NCI-H1694 treated with DMSO at 0.1 percent for 48 hours (cell line): Measurements from ENCODE around the gene SYT12.

Experiments used
- DNase-seq: peaks from one replicate; lab custom pipeline; 2025; lab: John Stamatoyannopoulos, UW

The SYT12 gene

DNA sequence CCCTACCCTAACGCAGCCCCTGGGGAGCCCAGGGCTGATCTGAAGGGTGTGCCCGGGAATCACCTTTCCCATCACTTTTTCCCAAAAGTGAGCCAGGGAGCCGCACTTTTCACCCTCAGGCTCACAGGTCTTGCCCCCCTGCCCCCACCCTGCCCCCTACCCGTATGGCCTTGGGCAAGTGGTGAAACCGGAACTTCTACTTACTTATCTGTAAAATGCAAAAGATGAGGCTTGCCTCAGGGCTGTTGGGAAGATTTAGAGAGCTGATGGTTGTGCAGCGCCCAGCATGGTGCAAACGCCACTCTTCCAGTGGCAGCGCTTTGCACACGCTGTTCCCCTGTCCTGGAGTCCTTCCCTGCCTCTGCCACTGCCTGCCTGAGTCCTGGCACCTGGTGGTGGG lies 8.0 kb downstream of the SYT12 start:
- no peak for DNase-seq

DNA sequence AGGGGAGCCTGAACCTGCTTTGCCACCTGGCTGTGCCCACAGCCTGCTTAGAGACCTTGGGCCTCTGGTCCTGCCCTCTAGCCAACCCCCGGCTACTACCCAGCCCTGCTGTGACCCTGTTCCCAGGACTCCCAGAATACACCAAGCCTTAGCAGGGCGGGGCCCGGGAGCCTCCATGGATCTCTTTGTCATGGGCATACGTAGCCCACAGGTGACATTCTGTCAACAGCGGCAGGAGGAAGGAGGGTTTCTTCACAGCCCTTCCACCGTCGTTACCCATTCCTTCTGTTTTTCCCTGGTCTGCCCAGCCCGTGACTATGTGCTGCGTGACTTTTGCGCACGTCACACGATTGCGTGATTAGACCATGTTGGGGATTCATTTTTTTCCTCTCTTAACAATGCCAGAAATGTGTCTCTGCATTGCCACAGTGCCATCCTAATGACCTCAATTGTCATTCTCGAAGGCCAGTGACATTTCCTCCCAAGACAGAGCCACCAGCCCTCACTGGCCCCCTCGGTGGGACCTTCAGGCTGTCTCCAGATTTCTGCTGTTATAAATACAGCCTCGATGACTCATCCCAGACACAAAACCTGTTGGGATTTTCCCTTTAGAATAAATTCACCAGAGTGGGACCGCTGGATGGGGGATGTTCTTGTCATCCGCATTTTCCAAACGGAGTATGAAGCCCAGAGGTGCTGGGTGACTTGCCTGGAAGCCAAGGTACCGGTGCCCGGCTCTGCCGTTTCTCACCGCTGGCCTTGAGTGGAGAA lies 9.0 kb downstream of the SYT12 start:
- DNase-seq, result no peak

DNA sequence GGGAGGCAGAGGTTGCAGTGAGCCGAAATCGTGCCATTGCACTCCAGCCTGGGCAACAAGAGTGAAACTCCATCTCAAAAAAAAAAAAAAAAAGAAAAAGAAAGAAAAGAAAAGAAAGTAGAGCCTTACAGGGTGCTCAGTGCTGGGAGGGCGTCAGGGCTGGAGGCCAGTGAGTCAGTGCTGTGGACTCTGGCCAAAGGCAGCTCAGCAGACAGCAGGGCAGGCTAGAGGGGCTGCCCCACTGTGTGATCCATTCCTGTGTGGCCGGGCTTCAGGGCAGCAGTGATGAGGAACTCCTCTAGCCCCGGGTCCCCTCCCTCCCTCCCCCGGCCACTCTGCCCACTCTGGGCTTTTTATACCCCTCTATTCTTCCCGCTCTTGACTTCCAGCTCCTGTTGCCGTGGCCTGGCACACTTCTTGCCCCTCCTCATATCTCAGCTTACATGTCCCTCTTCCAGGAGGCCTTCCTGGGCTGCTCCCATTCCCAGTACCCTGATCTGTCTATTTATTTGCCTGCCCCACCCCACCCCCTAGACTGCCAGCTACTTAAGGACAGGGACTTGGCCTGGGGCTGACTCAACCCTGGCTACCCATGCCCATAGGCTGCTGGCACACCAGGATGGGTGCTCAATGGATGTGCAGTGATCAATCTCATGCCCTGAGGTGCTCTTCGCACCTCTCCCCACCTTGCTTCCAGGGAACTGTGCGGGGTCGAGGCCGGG lies 10.1 kb downstream of the SYT12 start:
- DNase-seq, result no peak

DNA sequence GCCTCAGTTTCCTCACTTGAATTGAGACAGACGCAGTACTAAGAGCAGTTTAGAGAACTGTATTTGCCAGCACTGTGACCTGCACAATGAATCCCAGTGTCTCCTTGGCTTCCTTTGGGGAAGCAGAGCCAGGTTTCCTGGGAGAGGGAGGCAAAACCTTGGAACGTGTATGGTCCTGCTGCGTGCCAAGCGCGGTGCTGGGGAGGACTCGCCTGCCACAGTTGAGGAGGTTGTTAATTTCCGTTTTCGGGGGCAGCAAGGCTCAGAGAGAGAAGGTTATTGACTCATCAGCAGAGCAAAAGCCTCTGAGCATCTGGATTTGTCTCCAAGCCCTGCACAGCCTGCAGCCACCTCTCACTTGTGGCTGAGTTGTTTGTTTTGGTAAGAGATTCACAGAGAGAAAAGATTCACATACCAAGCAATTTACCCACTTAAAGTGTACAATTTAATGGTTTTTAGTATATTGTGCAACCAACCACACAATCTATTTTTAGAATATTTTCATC lies 10.8 kb downstream of the SYT12 start:
- no peak for DNase-seq

DNA sequence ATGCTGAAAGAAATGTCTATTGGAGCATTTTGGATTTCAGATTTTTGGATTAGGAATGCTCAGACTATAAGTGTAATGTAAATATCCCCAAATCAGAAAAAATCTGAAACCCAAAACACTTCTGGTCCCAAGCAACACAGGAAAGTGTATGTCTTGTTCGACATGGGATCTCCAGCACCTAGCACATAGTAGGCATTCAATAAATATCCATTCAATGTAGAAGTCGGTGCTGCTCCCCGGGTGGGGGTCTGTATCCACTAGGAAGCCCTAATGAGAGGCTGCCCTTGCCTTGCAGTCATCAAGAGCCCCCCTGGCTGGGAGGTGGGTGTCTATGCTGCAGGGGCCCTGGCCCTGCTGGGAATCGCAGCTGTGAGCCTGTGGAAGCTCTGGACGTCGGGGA lies 11.4 kb downstream of the SYT12 start:
- no peak for DNase-seq

DNA sequence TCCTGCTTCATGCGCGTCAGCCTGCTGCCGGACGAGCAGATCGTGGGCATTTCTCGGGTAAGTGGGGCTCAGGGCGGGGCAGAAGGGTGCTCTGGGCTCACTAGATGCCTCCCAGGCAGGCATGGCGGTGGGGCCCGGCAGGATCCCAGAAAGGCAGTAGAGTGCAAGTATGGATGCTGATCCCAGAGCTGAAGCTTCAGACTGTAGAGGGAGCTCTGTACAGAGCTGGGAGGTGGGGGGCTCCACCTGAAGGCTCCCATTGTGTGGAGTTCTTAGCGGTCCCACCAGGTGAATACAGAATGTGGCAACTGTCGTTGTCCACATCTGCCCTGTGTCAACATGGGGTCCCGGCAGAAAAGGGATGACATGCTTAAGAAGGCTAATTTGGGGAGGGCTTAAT lies 17.2 kb downstream of the SYT12 start:
- no peak for DNase-seq

DNA sequence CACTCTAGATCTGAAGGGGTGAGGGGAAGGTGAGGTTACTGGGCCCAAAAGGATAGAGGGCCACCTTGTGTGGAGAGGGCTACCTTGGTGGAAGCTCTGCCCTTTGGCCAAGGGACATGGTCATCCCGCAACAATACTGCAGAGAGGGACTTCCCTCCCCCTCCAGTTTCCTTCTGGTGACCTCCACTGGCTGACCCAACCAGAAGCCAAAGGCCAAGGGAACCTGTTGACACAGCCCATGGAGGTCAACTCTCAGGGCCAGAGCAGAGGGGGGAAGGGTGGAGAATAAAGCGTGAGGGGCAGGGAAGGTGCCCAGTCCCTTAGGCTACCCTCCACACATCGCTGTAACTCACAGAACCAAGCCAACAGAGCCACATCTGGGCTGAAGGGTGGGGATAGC lies 18.7 kb downstream of the SYT12 start:
- DNase-seq, result no peak

DNA sequence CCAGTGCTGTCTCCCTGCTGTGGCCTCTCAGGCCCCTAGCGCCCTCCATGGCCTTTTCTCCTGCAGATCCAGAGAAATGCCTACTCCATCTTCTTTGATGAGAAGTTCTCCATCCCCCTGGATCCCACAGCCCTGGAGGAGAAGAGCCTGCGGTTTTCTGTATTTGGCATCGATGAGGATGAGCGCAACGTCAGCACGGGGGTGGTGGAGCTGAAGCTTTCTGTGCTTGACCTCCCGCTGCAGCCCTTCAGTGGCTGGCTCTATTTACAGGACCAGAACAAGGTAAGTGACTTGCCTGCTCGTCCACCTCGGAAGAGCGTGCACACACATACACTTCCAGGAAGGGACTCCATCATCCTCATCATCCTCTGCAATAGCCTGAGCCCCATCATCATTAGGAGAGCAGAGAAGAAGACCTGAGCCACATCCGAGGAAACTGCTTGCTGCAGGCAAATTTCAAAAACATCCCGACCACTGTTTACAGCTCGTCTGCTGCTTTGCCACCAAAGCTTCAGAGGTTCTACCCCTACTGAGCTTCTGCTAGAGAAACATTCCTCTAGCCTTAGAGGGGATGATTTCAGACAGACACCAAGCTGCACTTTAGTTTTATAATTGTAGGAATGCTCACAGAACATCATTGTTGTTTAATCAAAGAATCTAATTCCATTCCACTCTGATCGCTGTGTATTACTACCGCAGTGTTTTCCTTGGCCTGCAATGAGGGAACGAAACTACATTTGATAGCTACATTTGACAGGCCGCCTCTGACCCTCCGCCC lies 20.8 kb downstream of the SYT12 start:
- DNase-seq, result no peak

DNA sequence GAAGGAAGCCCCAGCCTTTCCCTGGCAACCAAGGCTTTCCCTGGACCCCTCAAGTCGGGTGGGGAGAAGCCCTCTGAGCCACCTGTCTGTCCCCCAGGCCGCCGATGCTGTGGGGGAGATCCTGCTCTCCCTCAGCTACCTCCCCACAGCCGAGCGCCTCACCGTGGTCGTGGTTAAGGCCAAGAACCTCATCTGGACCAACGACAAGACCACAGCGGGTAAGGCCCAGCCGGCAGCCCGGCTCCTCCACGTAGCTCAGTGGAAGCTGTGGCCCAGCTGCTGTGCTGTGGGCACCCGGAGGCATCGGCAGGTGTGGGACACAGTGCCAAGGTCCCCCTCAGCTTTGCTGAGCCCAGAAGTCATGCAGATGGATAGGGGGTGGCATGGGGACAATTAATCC lies 21.6 kb downstream of the SYT12 start:
- no peak for DNase-seq

DNA sequence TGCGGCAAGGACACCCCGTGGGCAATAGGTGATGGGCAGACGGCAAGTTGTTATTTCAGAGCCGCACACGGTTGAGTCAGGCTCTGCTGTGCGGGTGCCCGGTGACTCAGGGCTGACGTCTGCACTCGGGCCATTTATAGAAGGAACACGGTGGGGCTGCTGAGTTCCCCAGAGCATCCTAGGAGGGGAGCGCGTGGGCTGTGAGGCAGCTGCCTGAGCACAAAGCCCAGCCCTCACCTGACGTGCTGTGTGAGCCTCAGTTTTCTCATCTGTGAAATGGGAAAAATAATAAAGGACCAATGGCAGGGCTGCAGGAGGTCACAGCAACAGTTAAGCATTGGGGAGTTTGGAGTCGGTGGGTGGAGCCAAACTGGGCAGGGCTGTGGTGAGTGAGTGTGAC lies 22.4 kb downstream of the SYT12 start:
- no peak for DNase-seq

DNA sequence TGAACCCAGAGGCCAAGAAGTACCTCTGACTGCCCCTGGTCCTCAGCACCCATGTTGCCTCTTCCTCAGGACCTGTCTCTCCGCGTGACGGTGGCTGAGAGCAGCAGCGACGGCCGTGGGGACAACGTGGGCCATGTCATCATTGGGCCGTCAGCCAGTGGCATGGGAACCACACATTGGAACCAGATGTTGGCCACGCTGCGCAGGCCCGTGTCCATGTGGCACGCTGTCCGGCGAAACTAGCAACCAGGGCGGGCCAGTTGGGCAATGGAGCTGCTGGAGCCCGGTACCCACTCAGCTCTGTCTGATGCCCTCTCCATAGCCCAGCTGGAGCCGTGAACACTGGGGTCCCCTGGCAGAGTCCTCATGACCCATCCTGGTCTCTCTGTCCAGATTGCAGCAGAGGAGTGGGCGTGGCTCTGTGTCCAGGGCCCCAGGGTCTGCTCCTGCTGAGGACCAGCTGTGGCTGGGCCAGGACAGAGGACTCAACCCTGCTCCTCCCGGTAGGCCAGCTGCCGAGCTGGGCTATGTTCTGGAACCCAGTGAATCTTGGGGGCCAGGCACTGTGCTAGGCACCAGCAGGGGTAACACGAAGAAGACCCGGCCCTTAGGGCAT lies 25.7 kb downstream of the SYT12 start:
- no peak for DNase-seq

DNA sequence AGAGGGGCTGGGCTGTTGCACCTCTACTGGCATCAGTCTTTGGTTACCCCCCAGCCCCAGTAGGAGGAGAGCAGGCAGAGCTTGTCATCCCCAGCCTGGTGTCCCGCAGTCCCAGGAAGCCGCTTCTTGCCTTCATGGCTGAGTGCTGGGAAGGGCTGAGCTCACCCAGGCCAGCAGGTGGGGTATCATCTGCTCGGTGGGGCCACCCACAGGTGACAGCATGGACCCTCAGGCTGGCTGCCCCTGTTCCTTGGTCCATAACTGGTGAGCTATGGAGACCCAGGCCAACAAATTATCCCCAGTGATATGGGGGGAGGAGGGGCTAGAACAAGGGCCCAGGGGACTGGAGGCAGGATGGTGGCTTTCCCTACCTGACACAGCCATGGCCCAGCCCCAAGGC lies 27.2 kb downstream of the SYT12 start:
- no peak for DNase-seq

DNA sequence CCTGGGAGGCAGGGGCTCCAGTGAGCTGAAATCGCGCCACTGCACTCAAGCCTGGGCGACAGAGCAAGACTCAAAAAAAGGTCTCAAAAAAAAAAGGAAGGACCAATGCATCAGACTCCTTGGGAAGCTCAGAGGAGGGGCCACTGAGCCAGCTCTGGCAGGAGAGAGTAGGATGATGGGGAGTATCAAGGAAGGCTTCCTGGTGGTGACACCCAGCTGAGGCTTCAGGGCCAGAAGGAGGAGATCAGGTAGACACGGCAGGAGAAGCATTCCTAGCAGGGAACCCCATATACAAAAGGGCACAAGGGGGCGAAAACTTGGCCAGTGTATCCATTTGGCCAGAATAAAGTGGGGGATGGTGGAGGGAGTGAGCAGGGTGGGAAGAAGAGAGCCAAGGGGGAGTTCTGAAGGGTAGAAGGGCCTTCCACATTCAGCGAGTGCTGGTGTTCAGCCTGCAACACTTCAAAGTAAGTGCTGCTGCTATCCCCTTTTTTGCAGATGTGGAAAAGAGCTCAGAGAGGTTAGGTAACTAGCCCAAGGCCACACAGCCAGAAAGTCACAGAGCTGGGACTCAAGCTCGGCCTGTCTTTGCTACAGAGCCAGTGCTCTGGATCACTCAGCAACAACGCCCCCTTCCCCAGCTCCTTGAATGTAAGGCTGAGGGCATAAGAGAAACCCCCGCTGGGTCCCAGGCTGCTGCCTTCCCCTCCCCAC lies 28.4 kb downstream of the SYT12 start:
- DNase-seq, result no peak

DNA sequence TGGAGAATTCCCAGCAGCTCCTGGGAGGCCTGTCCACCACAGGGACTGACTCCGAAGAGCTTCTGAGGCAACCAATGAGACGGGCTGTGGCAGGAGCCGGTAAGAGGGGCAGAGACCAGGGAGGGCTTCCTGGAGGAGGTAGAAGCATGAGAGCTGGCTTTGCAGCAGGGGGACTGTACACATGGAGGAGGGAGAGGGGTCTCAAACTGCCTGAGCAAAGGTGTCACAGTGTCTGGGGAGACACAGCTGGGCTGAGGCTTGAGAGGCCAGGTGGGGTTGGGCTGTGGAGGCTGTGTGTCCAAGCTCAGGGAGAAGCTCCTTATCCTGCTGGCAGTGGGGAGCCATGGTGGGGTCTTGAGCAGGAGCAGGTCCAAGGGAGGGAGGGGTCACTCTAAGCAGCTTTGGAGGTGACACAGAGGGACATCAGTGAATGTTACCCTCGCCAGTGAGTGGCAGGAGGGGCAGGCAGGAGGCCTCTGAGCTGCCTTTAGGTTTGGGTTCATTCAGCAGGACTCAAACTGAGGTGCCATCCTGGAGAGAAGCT lies 29.1 kb downstream of the SYT12 start:
- DNase-seq, result no peak

DNA sequence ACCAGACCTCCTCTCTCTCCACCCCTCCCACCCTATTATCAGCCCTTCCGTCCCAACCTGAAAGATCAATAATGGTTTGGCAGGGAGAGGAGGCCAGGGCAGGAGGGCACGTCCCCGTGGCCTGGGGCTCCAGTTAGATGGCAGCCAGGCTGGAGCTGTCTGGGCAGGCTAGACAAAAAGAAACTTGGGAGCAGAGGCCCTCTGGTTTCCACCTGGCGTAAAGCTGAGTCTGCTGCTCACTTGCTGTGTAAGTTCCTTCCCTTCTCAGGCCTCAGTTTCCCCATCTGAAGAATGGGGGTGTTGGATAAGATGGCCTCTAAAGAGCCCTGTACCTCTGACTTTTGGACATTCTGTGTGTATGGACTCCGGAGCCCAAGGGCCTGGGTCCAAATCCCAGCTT lies 30.0 kb downstream of the SYT12 start:
- DNase-seq, result no peak

DNA sequence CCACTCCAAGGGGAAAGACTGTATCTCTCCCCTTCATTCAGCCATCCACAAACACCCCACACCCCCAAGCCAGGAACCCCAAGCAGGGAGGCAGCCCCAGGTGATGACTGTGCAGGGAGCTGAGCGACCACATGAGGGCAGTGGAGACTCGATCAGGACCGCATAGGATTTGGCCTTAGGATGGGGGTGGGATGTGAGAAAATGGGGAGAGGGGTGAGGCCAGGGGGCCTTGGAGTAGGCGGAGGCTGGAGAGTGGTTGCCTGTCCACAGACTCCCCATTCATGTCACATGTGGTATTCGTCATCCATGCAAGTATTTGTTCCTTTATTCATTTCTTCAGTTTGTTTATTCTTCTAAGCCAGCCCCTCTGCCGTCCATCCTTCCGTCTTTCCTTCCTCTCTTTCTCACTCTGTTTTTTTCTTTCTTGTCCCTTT lies 31.0 kb downstream of the SYT12 start:
- DNase-seq, result no peak

DNA sequence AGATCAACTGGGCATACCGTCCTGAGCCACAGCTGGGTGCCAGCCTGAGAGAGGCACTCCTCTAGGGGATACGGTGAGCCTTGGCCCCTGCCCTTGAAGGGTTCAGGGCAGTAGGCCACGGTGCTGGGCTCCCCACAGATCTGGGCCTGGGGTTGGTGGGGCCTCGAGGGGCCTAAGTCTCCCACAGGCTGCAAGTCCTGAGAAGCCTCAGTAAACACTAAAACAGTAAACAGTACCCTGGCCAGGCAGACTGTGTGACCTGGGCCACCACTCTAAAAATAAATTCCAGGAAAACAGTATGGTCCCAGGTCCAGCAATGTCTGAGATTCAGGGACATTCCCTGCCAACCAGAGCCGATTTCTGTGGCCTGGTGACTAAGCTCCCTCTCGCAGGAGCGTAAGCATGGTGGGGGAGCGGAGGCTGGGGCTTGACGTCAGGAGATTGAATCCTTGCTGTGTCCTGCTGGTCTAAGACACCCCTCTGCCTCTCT lies 31.5 kb downstream of the SYT12 start:
- DNase-seq, result no peak

DNA sequence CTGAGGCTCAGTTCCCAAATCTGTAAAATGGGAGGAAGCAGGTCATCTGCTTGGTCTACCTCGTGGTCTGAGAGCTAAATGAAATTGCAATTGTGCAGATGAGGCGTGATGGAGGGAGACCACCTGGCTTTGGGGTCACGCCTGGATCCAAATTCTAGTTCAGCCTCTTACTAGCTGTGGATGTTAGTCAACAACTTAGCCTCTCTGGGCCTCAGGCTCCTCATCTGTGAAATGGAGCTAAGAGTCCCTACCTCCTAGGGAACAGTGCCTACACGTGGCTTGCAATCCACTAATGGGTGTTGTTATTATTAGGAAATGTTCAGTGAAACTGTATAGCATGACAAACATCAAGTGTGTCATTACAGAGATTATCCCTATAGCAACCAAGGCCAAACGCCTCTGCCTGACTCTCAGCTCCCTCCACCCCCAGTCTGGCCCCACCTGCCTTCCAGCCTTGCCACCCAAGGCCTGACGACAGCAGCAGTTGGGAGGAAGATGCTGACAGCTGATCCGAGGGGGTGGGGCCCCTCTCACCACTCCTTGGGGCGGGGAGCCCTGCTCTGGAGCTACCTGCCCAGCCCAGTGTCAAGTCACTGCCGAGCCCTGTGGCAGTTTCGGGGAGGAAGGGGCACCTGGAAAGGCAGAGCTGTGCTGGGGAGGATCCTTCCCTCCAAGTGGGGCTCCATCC lies 32.0 kb downstream of the SYT12 start:
- no peak for DNase-seq

DNA sequence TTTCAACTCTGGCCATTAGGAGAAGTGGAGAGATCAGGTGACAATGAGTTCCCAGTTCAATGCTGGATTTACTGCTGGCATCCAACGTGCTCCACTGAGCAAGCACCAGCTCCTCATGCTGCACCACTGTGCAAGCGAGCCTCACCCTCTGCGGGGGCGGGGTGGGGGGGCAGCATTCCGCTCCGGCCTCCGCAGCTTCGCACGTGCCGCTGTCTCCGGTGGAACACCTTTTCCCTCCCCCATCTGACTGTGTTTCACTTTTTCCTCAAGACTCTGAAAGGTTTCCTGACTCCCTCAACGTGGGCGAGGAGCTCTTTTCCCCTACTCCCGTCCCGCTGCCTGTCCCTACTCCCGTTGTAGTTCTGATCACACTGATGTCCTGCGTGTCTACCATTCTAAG lies 32.9 kb downstream of the SYT12 start:
- DNase-seq, result no peak
